H7 (cell line): Measurements from ENCODE around the gene SIRT7. TPM values are rescaled to one million over a fixed set of nuclear protein-coding genes. Genes with fewer than 3 reads are reported as not detected.

Source experiments
- DNase-seq: peaks from one replicate; pipeline ENCODE4 v3.0.0; 2012
- H3K27me3 ChIP-seq: 2 replicates; pipeline ENCODE4 v1.6.0; 2011; ENCODE audit warnings: mild to moderate bottlenecking, low read length; ENCODE audit not compliant: control insufficient read depth, insufficient read depth
- H3K36me3 ChIP-seq: replicated peaks from 2 replicates; pipeline ENCODE4 v1.5.1; 2011; ENCODE audit warnings: low read length; ENCODE audit not compliant: control insufficient read depth, insufficient read depth
- H3K4me3 ChIP-seq: 2 replicates; pipeline ENCODE4 v1.5.1; 2011; ENCODE audit warnings: low read depth, mild to moderate bottlenecking, control low read depth, low read length, moderate library complexity; ENCODE audit not compliant: insufficient read depth
- total RNA-seq: library from RNA; depleted of rRNA; stranded (reverse); fragments of >200 nt; shearing (Covaris generic); gene quantifications from 2 replicates; pipeline ENCODE4 v1.2.3, GENCODE V29; 2014

SIRT7 gene
- total RNA-seq, 1 experiment from 2014 or later, result 19.0 TPM

- peaks cover 10% of the 10 kb centered on the region for H3K36me3 ChIP-seq
- H3K4me3 ChIP-seq, result peak overlapping the region; percentile 78
- peaks cover 2% of the 10 kb centered on the region; the same call in 1 of the 2 replicates for H3K27me3 ChIP-seq
- no peak for DNase-seq
These were observed 7.1 kb downstream of the SIRT7 start for GRCh38 chr17:81910840-81911276.

- H3K36me3 ChIP-seq, result peaks cover 7% of the 10 kb centered on the region
- peak overlapping the region; percentile 78 for H3K4me3 ChIP-seq
- DNase-seq, result no peak
- H3K27me3 ChIP-seq, result peaks cover 2% of the 10 kb centered on the region; the same call in 1 of the 2 replicates
These were observed 7.8 kb downstream of the SIRT7 start for GRCh38 chr17:81909966-81910839.

- peaks cover 5% of the 10 kb centered on the region for H3K36me3 ChIP-seq
- H3K27me3 ChIP-seq, result peaks cover 2% of the 10 kb centered on the region; the same call in 1 of the 2 replicates
- DNase-seq, result no peak
- no peak overlapping the region for H3K4me3 ChIP-seq
These were observed 8.7 kb downstream of the SIRT7 start for GRCh38 chr17:81909231-81909630.

GRCh38 chr17:81908793-81909192, 9.2 kb downstream of the SIRT7 start:
- no peak for DNase-seq
- Histone ChIP-seq H3K4me3 (no peak overlapping the region), H3K36me3 (peaks cover 3% of the 10 kb centered on the region; the same call in 1 of the 2 replicates), H3K27me3 (peaks cover 2% of the 10 kb centered on the region; the same call in 1 of the 2 replicates)

- Histone ChIP-seq H3K27me3 (peaks cover 3% of the 10 kb centered on the region), H3K36me3 (peaks cover 2% of the 10 kb centered on the region; the same call in 1 of the 2 replicates), H3K4me3 (no peak overlapping the region)
- no peak for DNase-seq
These were observed 10.5 kb downstream of the SIRT7 start for GRCh38 chr17:81907219-81908145.

GRCh38 chr17:81906476-81907218, 11.3 kb downstream of the SIRT7 start:
- H3K4me3 ChIP-seq, result no peak overlapping the region
- peaks cover 2% of the 10 kb centered on the region; the same call in 1 of the 2 replicates for H3K36me3 ChIP-seq
- peaks cover 10% of the 10 kb centered on the region for H3K27me3 ChIP-seq
- peak; percentile 77 for DNase-seq

- no peak for DNase-seq
- H3K4me3 ChIP-seq, result no peak overlapping the region
- H3K36me3 ChIP-seq, result peaks cover 2% of the 10 kb centered on the region; the same call in 1 of the 2 replicates
- H3K27me3 ChIP-seq, result peaks cover 16% of the 10 kb centered on the region
These were observed 12.0 kb downstream of the SIRT7 start for GRCh38 chr17:81905993-81906392.

- no peak overlapping the region for H3K4me3 ChIP-seq
These were observed 12.5 kb downstream of the SIRT7 start for GRCh38 chr17:81905424-81905875.

GRCh38 chr17:81904600-81905423, 13.2 kb downstream of the SIRT7 start:
- no peak overlapping the region for H3K4me3 ChIP-seq
- no peak for DNase-seq
- H3K27me3 ChIP-seq, result peaks cover 16% of the 10 kb centered on the region
- H3K36me3 ChIP-seq, result peaks cover 2% of the 10 kb centered on the region; the same call in 1 of the 2 replicates

More at GRCh38 chr17:81905424-81905875, 12.5 kb downstream of the SIRT7 start:
- peaks cover 2% of the 10 kb centered on the region; the same call in 1 of the 2 replicates for H3K36me3 ChIP-seq
- DNase-seq, result no peak
- H3K27me3 ChIP-seq, result peaks cover 17% of the 10 kb centered on the region

GRCh38 chr17:81903896-81904599, 13.9 kb downstream of the SIRT7 start:
- DNase-seq, result no peak
- no peak overlapping the region for H3K4me3 ChIP-seq
- H3K36me3 ChIP-seq, result peaks cover 4% of the 10 kb centered on the region; the same call in 1 of the 2 replicates
- peaks cover 16% of the 10 kb centered on the region for H3K27me3 ChIP-seq

GRCh38 chr17:81903415-81903831, 14.6 kb downstream of the SIRT7 start:
- H3K4me3 ChIP-seq, result no peak overlapping the region
- DNase-seq, result no peak
- H3K27me3 ChIP-seq, result peaks cover 16% of the 10 kb centered on the region
- H3K36me3 ChIP-seq, result peaks cover 4% of the 10 kb centered on the region; the same call in 1 of the 2 replicates

GRCh38 chr17:81902653-81903414, 15.1 kb downstream of the SIRT7 start:
- H3K36me3 ChIP-seq, result peaks cover 6% of the 10 kb centered on the region
- peaks cover 16% of the 10 kb centered on the region for H3K27me3 ChIP-seq
- DNase-seq, result peak; percentile 84
- H3K4me3 ChIP-seq, result peak overlapping the region; percentile 34
